ENCODE data around the gene RAB40C. TPM values are rescaled to one million over a fixed set of nuclear protein-coding genes. Genes with fewer than 3 reads are reported as not detected.

The RAB40C gene
- total and polyA plus RNA-seq, 9 of the 15 experiments (the other 6 are each of a cell fraction or from before 2014, with no cell fraction given), result 0.17 to 23.4 (median 8.7) TPM

- TF ChIP-seq ATF2 (CRISPR knock-in tag; IDR thresholded peaks at IDR 0.05) (no peak), ZNF232 (CRISPR knock-in tag; IDR thresholded peaks at IDR 0.05) (no peak), ZNF639 (CRISPR knock-in tag; conservative IDR thresholded peaks at IDR 0.05 in 1 of 2, IDR thresholded peaks at IDR 0.05 in 1 of 2) (no peak; a peak in 1 of 4 replicates), ZNF134 (CRISPR knock-in tag; conservative IDR thresholded peaks at IDR 0.05) (no peak), TSC22D4 (tag; IDR thresholded peaks at IDR 0.05) (no peak), NR1H2 (CRISPR knock-in tag; IDR thresholded peaks at IDR 0.05) (0 out of 2 replicates have a peak, but pooled peaks have one; percentile 54), TEAD4 (IDR thresholded peaks at IDR 0.05; ENCODE audit: low read length) (no peak), TEAD4 (CRISPR knock-in tag; IDR thresholded peaks at IDR 0.05; ENCODE audit: borderline replicate concordance) (no peak), NUFIP1 (IDR thresholded peaks at IDR 0.05; ENCODE audit: partially characterized antibody) (no peak), NFIC (IDR thresholded peaks at IDR 0.05) (peak; percentile 36; the same call in 1 of the 2 replicates), ZBTB11 (CRISPR knock-in tag; IDR thresholded peaks at IDR 0.05) (no peak; a peak in 2 of 6 replicates), XRCC3 (IDR thresholded peaks at IDR 0.05) (no peak), THAP7 (CRISPR knock-in tag; IDR thresholded peaks at IDR 0.05) (no peak)
- TF ChIP-seq, protein P1, sequence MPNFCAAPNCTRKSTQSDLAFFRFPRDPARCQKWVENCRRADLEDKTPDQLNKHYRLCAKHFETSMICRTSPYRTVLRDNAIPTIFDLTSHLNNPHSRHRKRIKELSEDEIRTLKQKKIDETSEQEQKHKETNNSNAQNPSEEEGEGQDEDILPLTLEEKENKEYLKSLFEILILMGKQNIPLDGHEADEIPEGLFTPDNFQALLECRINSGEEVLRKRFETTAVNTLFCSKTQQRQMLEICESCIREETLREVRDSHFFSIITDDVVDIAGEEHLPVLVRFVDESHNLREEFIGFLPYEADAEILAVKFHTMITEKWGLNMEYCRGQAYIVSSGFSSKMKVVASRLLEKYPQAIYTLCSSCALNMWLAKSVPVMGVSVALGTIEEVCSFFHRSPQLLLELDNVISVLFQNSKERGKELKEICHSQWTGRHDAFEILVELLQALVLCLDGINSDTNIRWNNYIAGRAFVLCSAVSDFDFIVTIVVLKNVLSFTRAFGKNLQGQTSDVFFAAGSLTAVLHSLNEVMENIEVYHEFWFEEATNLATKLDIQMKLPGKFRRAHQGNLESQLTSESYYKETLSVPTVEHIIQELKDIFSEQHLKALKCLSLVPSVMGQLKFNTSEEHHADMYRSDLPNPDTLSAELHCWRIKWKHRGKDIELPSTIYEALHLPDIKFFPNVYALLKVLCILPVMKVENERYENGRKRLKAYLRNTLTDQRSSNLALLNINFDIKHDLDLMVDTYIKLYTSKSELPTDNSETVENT (CRISPR knock-in tag; IDR thresholded peaks at IDR 0.05), result peak; percentile 31; the same call in 1 of the 2 replicates
- TF ChIP-seq, protein P2, sequence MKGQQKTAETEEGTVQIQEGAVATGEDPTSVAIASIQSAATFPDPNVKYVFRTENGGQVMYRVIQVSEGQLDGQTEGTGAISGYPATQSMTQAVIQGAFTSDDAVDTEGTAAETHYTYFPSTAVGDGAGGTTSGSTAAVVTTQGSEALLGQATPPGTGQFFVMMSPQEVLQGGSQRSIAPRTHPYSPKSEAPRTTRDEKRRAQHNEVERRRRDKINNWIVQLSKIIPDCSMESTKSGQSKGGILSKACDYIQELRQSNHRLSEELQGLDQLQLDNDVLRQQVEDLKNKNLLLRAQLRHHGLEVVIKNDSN (CRISPR knock-in tag; IDR thresholded peaks at IDR 0.05), result no peak
Observed at GRCh38 chr16:641326-642188, 51.7 kb downstream of the RAB40C start, which contains the start of gene MCRIP2 (continued).
